ENCODE results near the gene ZNF154. TPM values are rescaled to one million over a fixed set of nuclear protein-coding genes. Genes with fewer than 3 reads are reported as not detected.

The ZNF154 gene
- total RNA-seq, 2 donors from 2014 or later: 15.9 to 21.2 TPM

GRCh38 chr19:57712222-57712621, 3.2 kb upstream of the ZNF154 start:
- no peaks in the 10 kb centered on the region for H3K27me3 ChIP-seq (ENCODE audit: control insufficient read depth, insufficient read depth, low read length, poor library complexity, severe bottlenecking)
- Mint-ChIP-seq H3K36me3 (ENCODE audit: low read depth) (peaks cover 16% of the 10 kb centered on the region), H3K9me3 (peaks cover 18% of the 10 kb centered on the region), H3K4me3 (no peak overlapping the region), H3K27ac (no peak overlapping the region), H3K27me3 (ENCODE audit: insufficient read depth) (peaks cover 3% of the 10 kb centered on the region), H3K4me1 (peaks cover 11% of the 10 kb centered on the region)
- TF ChIP-seq CTCF (conservative IDR thresholded peaks at IDR 0.05): no peak
- no peak overlapping the region for H3K27ac ChIP-seq (ENCODE audit: low read depth, low read length)
- no peaks in the 10 kb centered on the region for H3K4me1 ChIP-seq (ENCODE audit: control insufficient read depth, insufficient read depth, low read length)
- 57 to 71% methylated on average over 1 of the region's 1 CpG for WGBS, 2 experiments (ENCODE audit: insufficient coverage in 1 of 2, insufficient read length in 1 of 2)
- no peak overlapping the region for H3K9ac ChIP-seq (ENCODE audit: extremely low read depth, low read length, poor library complexity, severe bottlenecking)
- DNase-seq: no peak
- H3K4me3 ChIP-seq (ENCODE audit: low read length): no peak overlapping the region
- H3K36me3 ChIP-seq (ENCODE audit: control insufficient read depth, insufficient read depth, low read length): peaks cover 3% of the 10 kb centered on the region
- no peaks in the 10 kb centered on the region for H3K9me3 ChIP-seq (ENCODE audit: control insufficient read depth, low read length)

- Mint-ChIP-seq H3K27me3 (ENCODE audit: insufficient read depth) (peaks cover 3% of the 10 kb centered on the region), H3K4me1 (peaks cover 14% of the 10 kb centered on the region), H3K9me3 (peaks cover 38% of the 10 kb centered on the region), H3K4me3 (peak overlapping the region; percentile 98), H3K27ac (peak overlapping the region; percentile 99), H3K36me3 (ENCODE audit: low read depth) (peaks cover 34% of the 10 kb centered on the region)
- Histone ChIP-seq H3K27ac (ENCODE audit: low read depth, low read length) (no peak overlapping the region), H3K4me1 (ENCODE audit: control insufficient read depth, insufficient read depth, low read length) (no peaks in the 10 kb centered on the region), H3K4me3 (ENCODE audit: low read length) (peak overlapping the region; percentile 96), H3K9me3 (ENCODE audit: control insufficient read depth, low read length) (no peaks in the 10 kb centered on the region), H3K9ac (ENCODE audit: extremely low read depth, low read length, poor library complexity, severe bottlenecking) (no peak overlapping the region), H3K27me3 (ENCODE audit: control insufficient read depth, insufficient read depth, low read length, poor library complexity, severe bottlenecking) (no peaks in the 10 kb centered on the region), H3K36me3 (ENCODE audit: control insufficient read depth, insufficient read depth, low read length) (peaks cover 25% of the 10 kb centered on the region)
- 77 to 81% methylated on average over 11 to 15 of the region's 15 CpGs for WGBS, 2 experiments (ENCODE audit: insufficient coverage in 1 of 2, insufficient read length in 1 of 2)
- TF ChIP-seq CTCF (conservative IDR thresholded peaks at IDR 0.05): no peak
- DNase-seq: peak; percentile 58
These were observed 612 bp upstream of the ZNF154 start for GRCh38 chr19:57709616-57710015.

- Mint-ChIP-seq H3K36me3 (ENCODE audit: low read depth) (peaks cover 67% of the 10 kb centered on the region), H3K27me3 (ENCODE audit: insufficient read depth) (peaks cover 3% of the 10 kb centered on the region), H3K27ac (no peak overlapping the region), H3K4me1 (peaks cover 14% of the 10 kb centered on the region), H3K9me3 (peaks cover 71% of the 10 kb centered on the region), H3K4me3 (peak overlapping the region; percentile 1)
- 96 to 100% methylated on average over 1 of the region's 1 CpG for WGBS, 2 experiments (ENCODE audit: insufficient coverage in 1 of 2, insufficient read length in 1 of 2)
- Histone ChIP-seq H3K36me3 (ENCODE audit: control insufficient read depth, insufficient read depth, low read length) (peaks cover 54% of the 10 kb centered on the region), H3K9me3 (ENCODE audit: control insufficient read depth, low read length) (peaks cover 16% of the 10 kb centered on the region), H3K27me3 (ENCODE audit: control insufficient read depth, insufficient read depth, low read length, poor library complexity, severe bottlenecking) (no peaks in the 10 kb centered on the region), H3K27ac (ENCODE audit: low read depth, low read length) (no peak overlapping the region), H3K9ac (ENCODE audit: extremely low read depth, low read length, poor library complexity, severe bottlenecking) (no peak overlapping the region), H3K4me1 (ENCODE audit: control insufficient read depth, insufficient read depth, low read length) (no peaks in the 10 kb centered on the region), H3K4me3 (ENCODE audit: low read length) (peak overlapping the region; percentile 96)
- DNase-seq: peak; percentile 22
- no peak for TF ChIP-seq CTCF (conservative IDR thresholded peaks at IDR 0.05)
These were observed 2.7 kb downstream of the ZNF154 start for GRCh38 chr19:57706346-57706745.

All from endodermal cell (in vitro differentiated cells).